NB4 (cell line): Measurements from ENCODE around the gene ATXN7L1.

Experiments used
- CTCF ChIP-seq: IDR thresholded peaks from one replicate; pipeline ENCODE4 v1.5.1; 2012; ENCODE audit warnings: low read depth, low read length
- POLR2A ChIP-seq: IDR thresholded peaks from 2 replicates; pipeline ENCODE4 v1.6.1; 2011; ENCODE audit warnings: mild to moderate bottlenecking; ENCODE audit not compliant: insufficient read length; ENCODE audit errors: extremely low read depth

DNA sequence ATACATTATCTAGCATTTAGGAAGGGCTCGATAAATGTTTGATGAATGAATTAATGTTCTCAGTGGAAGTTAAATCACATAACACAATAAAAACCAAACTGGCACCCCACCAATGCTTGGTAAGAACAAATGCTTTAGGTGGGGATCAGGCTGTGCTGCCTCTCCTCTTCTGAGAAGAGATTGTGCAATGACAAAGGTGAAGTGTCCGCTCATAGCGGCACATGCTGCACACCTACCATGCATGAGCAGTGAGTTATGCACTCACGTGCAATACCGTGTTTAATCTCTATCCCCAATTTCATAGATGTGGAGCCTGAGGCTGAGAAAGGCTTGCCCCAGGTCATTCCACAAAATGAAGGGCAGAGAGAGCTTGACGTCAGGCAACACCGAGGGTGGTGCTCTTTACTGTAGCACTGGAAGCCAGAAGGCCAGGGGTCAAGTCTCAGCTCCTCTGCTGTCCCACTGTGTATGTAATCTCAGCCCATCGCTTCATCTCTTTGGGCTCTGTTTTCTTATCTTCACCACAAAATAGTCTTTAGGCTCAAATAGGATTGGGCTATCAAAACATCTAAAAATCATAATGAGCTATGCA, 222.2 kb downstream of the ATXN7L1 start:
- TF ChIP-seq POLR2A, result no peak
- no peak for TF ChIP-seq CTCF
